SJCRH30 (cell line): ENCODE results near the gene DCUN1D5. TPM values are rescaled to one million over a fixed set of nuclear protein-coding genes. Genes with fewer than 3 reads are reported as not detected.

Experiments
- DNase-seq, 2 experiments: peaks; one replicate each; pipeline ENCODE4 v3.0.0-alpha.2; 2015 to 2020
- H3K27ac ChIP-seq: fragments of 250-450 bp; sonication (Bioruptor Pico); 2 replicates; pipeline ENCODE4 v1.5.1; 2020; ENCODE audit warnings: mild to moderate bottlenecking, moderate library complexity
- H3K27me3 ChIP-seq: fragments of 250-450 bp; sonication (Bioruptor Pico); 2 replicates; pipeline ENCODE4 v1.5.1; 2020; ENCODE audit warnings: mild to moderate bottlenecking, moderate library complexity
- H3K36me3 ChIP-seq: fragments of 250-450 bp; sonication (Bioruptor Pico); 2 replicates; pipeline ENCODE4 v1.5.1; 2020; ENCODE audit warnings: mild to moderate bottlenecking, moderate library complexity
- H3K4me1 ChIP-seq: fragments of 250-450 bp; sonication (Bioruptor Pico); 2 replicates; pipeline ENCODE4 v1.5.1; 2020; ENCODE audit warnings: mild to moderate bottlenecking, moderate library complexity
- H3K4me3 ChIP-seq: fragments of 250-450 bp; sonication (Bioruptor Pico); 2 replicates; pipeline ENCODE4 v1.5.1; 2020; ENCODE audit warnings: mild to moderate bottlenecking, moderate library complexity
- H3K9me3 ChIP-seq: fragments of 250-450 bp; sonication (Bioruptor Pico); replicated peaks from 2 replicates; pipeline ENCODE4 v1.5.1; 2020; ENCODE audit warnings: mild to moderate bottlenecking, moderate library complexity
- total RNA-seq: library from RNA; depleted of rRNA; stranded (reverse); fragments of >200 nt; shearing (Covaris generic); gene quantifications from 2 replicates; pipeline ENCODE4 v1.2.3, GENCODE V29; 2014; rRNA removed

The DCUN1D5 gene
- 51.7 and 52.7 TPM in 2 replicates for total RNA-seq

GRCh38 chr11:103091801-103092524 is at the start of gene DCUN1D5:
Gene DCUN1D5 (minus strand): TSS chr11:103092160. CDS start chr11:103091872, 288 bp downstream.
- Histone ChIP-seq H3K4me3 (peak within 1 kb of the TSS; percentile 85), H3K36me3 (peaks cover 4% of the 10 kb centered on the region), H3K9me3 (no peaks in the 10 kb centered on the region), H3K27ac (peak within 1 kb of the TSS; percentile 60), H3K27me3 (no peaks in the 10 kb centered on the region), H3K4me1 (peaks cover 6% of the 10 kb centered on the region; the same call in 1 of the 2 replicates)
- peak; percentile 88 to 91 for DNase-seq

GRCh38 chr11:103125462-103125861 is 33.5 kb upstream of the DCUN1D5 start:
- Histone ChIP-seq H3K27ac (no peak overlapping the region), H3K4me1 (no peaks in the 10 kb centered on the region), H3K27me3 (no peaks in the 10 kb centered on the region), H3K9me3 (no peaks in the 10 kb centered on the region), H3K36me3 (no peaks in the 10 kb centered on the region), H3K4me3 (no peak overlapping the region)
- DNase-seq: no peak

- Histone ChIP-seq H3K4me3 (no peak overlapping the region), H3K27ac (no peak overlapping the region), H3K36me3 (no peaks in the 10 kb centered on the region), H3K27me3 (no peaks in the 10 kb centered on the region), H3K4me1 (no peaks in the 10 kb centered on the region), H3K9me3 (no peaks in the 10 kb centered on the region)
- no peak for DNase-seq
Observed at GRCh38 chr11:103114836-103115235, 22.9 kb upstream of the DCUN1D5 start.

GRCh38 chr11:103112364-103112763 is 20.4 kb upstream of the DCUN1D5 start:
- H3K36me3 ChIP-seq: no peaks in the 10 kb centered on the region
- no peak overlapping the region for H3K27ac ChIP-seq
- no peaks in the 10 kb centered on the region for H3K27me3 ChIP-seq
- DNase-seq: no peak
- H3K4me1 ChIP-seq: peaks cover 6% of the 10 kb centered on the region; the same call in 1 of the 2 replicates
- H3K4me3 ChIP-seq: no peak overlapping the region
- no peaks in the 10 kb centered on the region for H3K9me3 ChIP-seq

DNA sequence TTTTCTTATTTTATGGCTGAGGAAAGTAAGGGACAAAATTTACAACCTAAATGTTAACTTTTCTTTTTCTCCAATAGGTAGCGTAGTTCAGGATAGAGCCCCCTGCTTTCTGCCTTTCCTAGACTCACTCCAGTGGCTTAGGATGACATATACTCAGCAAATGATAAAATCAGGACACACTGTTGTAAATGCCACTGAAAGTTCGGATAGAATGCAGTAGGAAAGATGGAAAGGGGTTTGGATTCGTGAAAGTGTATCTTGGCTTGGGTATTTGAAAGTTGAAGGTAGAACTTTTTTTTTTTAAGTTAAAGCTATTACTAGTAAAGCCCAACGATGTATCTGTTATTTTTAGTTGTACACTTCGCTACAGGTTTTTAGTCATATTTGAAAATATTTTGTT is 19.4 kb upstream of the DCUN1D5 start:
- Histone ChIP-seq H3K4me3 (no peak overlapping the region), H3K4me1 (peaks cover 6% of the 10 kb centered on the region; the same call in 1 of the 2 replicates), H3K27me3 (no peaks in the 10 kb centered on the region), H3K27ac (no peak overlapping the region), H3K36me3 (no peaks in the 10 kb centered on the region), H3K9me3 (no peaks in the 10 kb centered on the region)
- no peak for DNase-seq

- Histone ChIP-seq H3K4me1 (peaks cover 6% of the 10 kb centered on the region; the same call in 1 of the 2 replicates), H3K36me3 (no peaks in the 10 kb centered on the region), H3K4me3 (peak overlapping the region; percentile 79; the same call in 1 of the 2 replicates), H3K9me3 (no peaks in the 10 kb centered on the region), H3K27ac (no peak overlapping the region), H3K27me3 (no peaks in the 10 kb centered on the region)
- no peak for DNase-seq
Observed at GRCh38 chr11:103110391-103110790, 18.4 kb upstream of the DCUN1D5 start.

DNA sequence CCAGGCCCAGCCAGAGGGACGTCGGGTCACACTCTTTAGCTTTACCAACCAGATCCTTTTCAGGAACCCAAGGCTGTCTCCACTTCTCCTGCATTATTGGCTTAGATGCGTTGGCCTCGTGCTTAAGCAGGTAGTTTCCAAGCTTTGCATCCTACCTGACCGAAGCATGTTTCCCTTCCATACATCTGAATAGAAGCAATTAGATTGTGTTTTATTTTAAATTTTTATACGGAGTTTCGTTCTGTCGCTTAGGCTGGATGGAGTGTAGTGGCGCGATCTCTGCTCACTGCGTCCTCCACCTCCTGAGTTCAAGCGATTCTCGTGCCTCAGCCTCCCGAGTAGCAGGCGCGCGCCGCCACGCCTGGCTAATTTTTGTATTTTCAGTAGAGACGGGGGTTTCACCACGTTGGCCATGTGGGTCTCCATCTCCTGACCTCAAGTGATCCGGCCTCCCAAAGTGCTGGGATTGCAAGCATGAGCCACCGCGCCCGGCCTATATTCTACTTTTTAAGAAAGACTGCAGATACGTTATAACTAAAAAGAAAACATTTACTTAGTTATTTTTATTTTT is 17.9 kb upstream of the DCUN1D5 start:
- no peak for DNase-seq
- H3K36me3 ChIP-seq: no peaks in the 10 kb centered on the region

GRCh38 chr11:103108933-103109817 is 17.2 kb upstream of the DCUN1D5 start, which contains the start of gene DYNC2H1:
Gene DYNC2H1 (plus strand): TSS chr11:103109426. CDS start chr11:103109575, 149 bp downstream.
- Histone ChIP-seq H3K36me3 (no peaks in the 10 kb centered on the region), H3K27me3 (no peaks in the 10 kb centered on the region), H3K9me3 (no peaks in the 10 kb centered on the region), H3K4me3 (peak within 1 kb of the TSS; percentile 79), H3K4me1 (peaks cover 6% of the 10 kb centered on the region; the same call in 1 of the 2 replicates), H3K27ac (peak within 1 kb of the TSS; percentile 36)
- DNase-seq: peak; percentile 82 to 84

More for the DNA sequence above, 17.9 kb upstream of the DCUN1D5 start:
- Histone ChIP-seq H3K27ac (peak overlapping the region; percentile 36), H3K9me3 (no peaks in the 10 kb centered on the region), H3K4me3 (peak overlapping the region; percentile 79), H3K27me3 (no peaks in the 10 kb centered on the region), H3K4me1 (peaks cover 6% of the 10 kb centered on the region; the same call in 1 of the 2 replicates)

DNA sequence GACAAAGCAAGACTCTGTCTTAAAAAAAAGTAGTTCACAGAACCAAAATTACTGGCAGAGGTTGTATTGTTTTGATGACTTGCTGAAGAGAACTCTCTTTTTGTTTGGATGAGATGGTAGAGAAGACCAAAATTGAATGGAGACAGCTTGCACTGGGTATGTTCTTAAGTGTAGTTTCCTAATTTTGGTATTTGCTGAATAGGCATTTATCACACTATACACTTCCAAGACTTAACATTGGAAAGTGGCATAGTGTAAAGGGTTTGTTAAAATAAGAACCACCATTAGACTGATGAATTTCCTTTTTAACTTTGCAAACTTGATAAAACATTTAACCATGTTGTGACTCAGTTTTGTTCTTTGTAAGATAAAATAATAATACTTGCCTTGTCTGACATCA is 5.3 kb upstream of the DCUN1D5 start:
- Histone ChIP-seq H3K4me1 (no peaks in the 10 kb centered on the region), H3K27ac (no peak overlapping the region), H3K27me3 (no peaks in the 10 kb centered on the region), H3K4me3 (no peak overlapping the region), H3K9me3 (no peaks in the 10 kb centered on the region), H3K36me3 (no peaks in the 10 kb centered on the region)
- no peak for DNase-seq

- Histone ChIP-seq H3K9me3 (no peaks in the 10 kb centered on the region), H3K4me1 (peaks cover 6% of the 10 kb centered on the region; the same call in 1 of the 2 replicates), H3K4me3 (peak overlapping the region; percentile 85), H3K27ac (peak overlapping the region; percentile 60), H3K27me3 (no peaks in the 10 kb centered on the region), H3K36me3 (peaks cover 4% of the 10 kb centered on the region)
- DNase-seq: peak; percentile 29 to 52
Observed at GRCh38 chr11:103091064-103091800, 728 bp downstream of the DCUN1D5 start.

- H3K36me3 ChIP-seq: peaks cover 14% of the 10 kb centered on the region
- H3K9me3 ChIP-seq: no peaks in the 10 kb centered on the region
- no peak for DNase-seq
- H3K27me3 ChIP-seq: no peaks in the 10 kb centered on the region
- H3K27ac ChIP-seq: no peak overlapping the region
- H3K4me1 ChIP-seq: peaks cover 6% of the 10 kb centered on the region; the same call in 1 of the 2 replicates
- H3K4me3 ChIP-seq: no peak overlapping the region
Observed at GRCh38 chr11:103086461-103086860, 5.5 kb downstream of the DCUN1D5 start.

GRCh38 chr11:103085758-103086365 is 6.1 kb downstream of the DCUN1D5 start:
- Histone ChIP-seq H3K27me3 (no peaks in the 10 kb centered on the region), H3K4me1 (peaks cover 6% of the 10 kb centered on the region; the same call in 1 of the 2 replicates), H3K36me3 (peaks cover 17% of the 10 kb centered on the region), H3K4me3 (no peak overlapping the region), H3K9me3 (no peaks in the 10 kb centered on the region), H3K27ac (no peak overlapping the region)
- no peak for DNase-seq

DNA sequence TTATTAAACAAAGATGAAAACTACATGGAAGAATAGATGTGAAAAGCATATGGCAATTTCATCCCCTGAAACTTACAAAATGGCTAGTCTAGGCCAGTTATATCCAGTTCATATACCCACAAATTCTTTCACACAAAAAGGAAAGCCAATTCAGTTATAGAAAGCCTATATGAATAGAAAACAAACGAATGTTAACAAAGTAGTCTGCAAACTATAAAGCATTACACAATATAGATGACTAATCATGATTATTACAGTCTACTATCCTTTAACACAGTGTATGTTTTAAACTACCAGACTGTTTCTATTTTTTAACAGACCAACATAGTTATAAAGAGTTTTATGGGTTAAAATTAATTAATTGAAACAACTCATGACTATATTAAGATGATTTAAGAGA is 12.1 kb downstream of the DCUN1D5 start:
- Histone ChIP-seq H3K4me3 (no peak overlapping the region), H3K4me1 (no peaks in the 10 kb centered on the region), H3K9me3 (no peaks in the 10 kb centered on the region), H3K36me3 (peaks cover 31% of the 10 kb centered on the region), H3K27me3 (no peaks in the 10 kb centered on the region), H3K27ac (no peak overlapping the region)
- no peak for DNase-seq

- DNase-seq: no peak
- Histone ChIP-seq H3K36me3 (peaks cover 28% of the 10 kb centered on the region), H3K4me1 (no peaks in the 10 kb centered on the region), H3K4me3 (no peak overlapping the region), H3K27me3 (no peaks in the 10 kb centered on the region), H3K9me3 (no peaks in the 10 kb centered on the region), H3K27ac (no peak overlapping the region)
Observed at GRCh38 chr11:103078710-103079109, 13.2 kb downstream of the DCUN1D5 start.
